Right forelimb (tissue), 1 donor: ENCODE data around the gene IRX1.

Source experiments
- DNase-seq: peaks from one replicate; pipeline ENCODE4 v3.0.0-alpha.2; 2018

The IRX1 gene

GRCh38 chr5:3595006-3595961 lies at the start of gene IRX1:
Gene IRX1 (plus strand): TSS chr5:3595832. CDS start chr5:3596106, 274 bp downstream.
- no peak for DNase-seq

GRCh38 chr5:3546028-3546427 lies 49.6 kb upstream of the IRX1 start:
- DNase-seq: no peak

DNA sequence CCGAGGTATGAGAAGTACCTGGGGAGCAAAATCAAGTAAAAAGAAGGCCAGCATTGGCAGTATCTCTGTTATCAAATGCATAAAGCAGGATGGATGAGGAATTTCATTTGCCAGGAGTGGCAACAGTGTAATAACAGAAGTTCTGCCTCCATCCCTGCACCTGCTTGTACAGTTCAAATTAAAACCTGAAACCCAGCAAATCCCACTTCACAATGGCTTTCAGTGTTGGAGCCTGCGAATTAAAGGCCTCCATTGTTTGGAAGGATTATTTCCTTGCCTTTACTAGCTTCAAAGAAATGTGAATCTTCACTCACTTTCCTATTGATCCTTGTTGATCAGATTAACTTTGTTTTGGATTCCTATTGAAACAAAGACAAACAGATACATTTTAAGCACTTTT lies 31.5 kb upstream of the IRX1 start:
- DNase-seq: no peak

DNA sequence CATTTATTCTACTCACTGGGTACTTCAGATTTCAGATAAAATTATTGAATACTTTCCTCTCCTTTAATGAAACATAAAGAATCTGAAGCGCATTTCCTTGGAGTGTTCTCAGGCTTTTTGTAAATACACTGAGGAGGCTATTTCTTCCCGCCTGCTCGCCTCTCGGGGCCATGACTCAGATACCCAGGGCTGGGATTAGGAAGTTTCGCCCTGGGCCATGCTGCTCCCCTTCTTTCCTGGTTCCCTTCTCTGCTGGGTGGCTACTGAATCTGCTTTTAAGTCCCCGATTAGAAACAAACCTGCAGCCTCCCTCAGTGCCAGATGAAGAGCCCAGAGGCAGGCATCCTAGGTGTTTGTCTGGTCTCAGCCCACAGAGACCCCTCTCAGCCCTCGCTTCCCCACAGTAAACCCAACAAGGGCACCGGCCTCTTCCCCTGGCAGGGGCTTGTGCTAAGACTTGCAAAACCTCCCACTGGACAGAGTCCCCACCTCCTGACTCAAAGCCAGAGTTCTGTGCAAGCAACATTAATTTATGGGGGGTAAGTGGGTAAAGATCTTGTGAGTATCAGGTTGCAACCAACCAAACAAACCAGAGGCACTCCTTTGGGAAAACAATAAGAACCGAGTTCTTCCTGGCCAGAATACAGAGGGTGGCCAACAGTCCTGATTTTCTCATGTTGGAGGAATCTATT lies 30.7 kb upstream of the IRX1 start:
- DNase-seq: no peak

GRCh38 chr5:3584724-3585531 lies 10.7 kb upstream of the IRX1 start:
- DNase-seq: no peak

- DNase-seq: no peak
Measured at GRCh38 chr5:3590161-3590966, 5.3 kb upstream of the IRX1 start.

DNA sequence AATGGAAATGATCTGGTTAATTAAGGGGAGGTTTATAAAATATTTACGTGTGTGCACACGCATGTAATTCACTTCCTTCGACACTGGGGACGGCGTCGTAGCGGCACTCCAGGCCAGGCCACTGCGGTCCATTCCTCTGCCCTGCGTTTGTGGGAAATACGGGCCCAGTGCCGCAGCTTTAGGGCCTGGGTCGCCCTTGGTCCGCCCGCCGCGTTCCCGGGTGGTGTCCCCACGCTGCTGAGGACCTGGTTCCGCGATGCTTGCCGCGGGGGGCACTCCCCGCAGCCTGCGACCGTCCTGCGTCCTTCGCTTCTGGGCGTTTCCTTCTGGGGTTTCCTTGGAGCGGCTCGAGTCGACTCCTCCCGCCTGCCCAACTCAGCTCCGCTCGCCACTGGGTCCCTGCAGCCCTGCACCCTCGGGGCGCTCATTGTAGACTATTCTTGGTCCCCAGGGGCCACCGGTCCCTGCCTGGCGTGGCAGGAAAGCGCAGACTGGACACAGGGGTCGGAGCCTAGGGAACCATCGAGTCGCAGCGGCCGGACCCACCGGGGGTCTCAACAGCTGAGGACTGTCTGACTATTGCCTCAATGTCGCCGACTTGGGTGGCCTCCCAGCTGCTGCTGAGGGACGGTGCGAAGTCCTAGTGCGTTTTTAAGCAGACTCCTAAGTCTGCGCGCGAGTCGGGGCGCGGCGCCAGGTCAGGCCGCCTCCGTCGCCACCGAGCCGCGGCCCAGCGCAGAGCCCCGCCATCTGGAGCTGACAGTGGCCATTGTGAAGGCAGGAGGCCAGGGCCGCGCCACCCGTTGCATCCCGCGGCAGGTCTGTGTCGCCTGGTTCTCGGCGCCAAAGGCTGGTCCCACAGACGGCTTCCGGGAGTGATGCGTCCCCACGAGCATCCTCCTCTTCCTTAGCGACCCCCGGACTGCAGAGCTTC lies 4.4 kb upstream of the IRX1 start:
- no peak for DNase-seq

- no peak for DNase-seq
Measured at GRCh38 chr5:3592298-3592697, 3.3 kb upstream of the IRX1 start.

DNA sequence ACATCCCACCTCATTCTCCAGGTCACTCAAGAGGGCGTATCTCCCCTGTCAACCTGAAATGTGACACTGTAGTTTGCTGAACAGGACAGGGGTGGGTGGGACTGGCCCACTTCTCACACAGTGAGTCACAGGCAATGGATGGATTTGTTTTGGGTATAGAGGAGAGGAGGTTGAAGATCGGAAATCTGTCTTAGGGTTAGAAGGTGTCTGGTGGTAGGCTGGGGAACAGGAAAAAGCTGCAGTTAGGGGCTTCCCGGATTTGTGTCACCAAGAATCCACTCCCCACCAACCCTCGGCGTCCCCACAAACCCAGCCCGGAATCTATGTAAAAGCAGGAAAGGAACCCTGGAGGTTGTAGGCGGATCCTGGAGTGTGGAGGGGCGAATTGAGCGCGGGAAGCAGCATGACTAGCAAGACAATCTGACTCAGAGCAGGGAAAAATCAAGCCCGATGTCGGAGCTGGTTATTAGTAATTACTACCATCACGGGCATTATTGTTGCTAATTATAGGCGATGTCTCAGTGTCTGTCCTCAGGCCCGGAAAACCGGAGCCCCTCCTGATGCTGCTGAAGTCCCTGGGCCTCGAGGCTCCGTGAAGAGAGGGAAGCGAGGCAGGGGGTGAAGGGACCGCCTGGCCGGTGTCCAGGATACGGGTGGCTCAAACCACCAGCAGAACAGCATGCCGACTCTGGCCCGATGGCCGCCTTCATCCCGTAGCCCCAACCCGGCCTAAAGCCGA lies 1.7 kb upstream of the IRX1 start:
- no peak for DNase-seq

DNA sequence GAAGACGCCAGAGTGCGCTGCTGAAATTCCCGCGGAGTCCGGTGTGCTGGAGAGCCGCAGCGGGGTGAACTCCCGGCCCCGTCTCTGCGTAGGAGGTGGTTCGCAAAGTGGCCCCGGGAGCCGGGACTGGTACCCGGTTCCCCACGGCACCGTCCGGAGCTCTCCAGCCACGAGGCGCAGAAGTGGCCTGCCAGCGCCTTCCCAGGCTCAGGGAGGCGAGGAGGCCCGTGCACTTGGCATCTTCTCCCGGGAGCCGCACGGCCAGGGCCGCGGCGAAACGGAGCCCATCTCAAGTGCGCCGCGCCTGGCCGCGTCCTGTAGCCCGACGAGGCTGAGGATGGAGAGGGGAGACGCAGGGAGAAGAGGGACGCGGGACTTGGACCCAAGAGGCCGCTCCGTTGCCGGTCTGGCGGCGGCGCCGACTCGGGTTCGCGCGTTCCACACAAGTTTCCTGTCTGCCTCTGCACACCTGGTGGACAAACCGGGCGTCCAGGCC lies 1.1 kb upstream of the IRX1 start:
- no peak for DNase-seq

DNA sequence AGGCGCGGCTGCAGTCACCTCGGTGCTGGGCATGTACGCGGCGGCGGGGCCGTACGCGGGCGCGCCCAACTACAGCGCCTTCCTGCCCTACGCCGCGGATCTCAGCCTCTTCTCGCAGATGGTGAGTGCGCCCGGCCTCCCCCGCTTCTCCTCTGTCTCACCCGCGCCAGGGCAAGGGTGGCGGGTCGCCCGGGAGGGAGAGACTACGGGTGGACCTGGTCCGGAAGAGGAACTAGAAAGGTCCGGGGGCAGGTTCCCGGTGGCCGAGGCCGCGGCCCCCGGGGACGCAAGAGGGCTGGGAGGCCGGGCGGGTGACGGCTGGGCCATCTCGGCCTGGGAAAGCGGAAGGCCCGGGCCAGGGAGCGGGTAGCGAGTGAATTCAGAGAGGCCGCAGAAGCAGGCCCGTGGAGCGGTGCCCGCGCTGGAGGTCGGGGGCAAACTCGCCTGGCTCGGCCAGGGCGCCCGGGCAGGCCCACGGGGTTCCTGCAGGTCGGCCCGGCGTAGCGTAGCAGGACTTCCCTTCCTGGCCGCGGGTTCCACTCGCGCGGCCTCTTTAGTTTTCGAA lies 711 bp downstream of the IRX1 start:
- no peak for DNase-seq

DNA sequence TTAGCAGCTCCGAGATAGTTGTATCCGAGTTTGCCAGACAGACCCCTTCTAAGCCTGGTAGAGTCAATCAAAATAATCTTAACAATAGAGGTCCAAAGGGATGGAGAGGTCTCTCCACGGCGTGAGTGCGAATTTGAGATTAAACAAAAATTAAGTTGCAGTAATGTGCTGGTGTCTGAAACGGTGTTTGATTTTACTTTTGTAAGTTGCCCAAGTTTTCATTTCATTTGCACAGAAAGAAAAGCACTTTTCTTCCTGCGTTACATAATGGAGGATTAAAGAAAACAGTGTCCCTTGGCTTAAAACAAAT lies 1.2 kb downstream of the IRX1 start:
- no peak for DNase-seq

DNA sequence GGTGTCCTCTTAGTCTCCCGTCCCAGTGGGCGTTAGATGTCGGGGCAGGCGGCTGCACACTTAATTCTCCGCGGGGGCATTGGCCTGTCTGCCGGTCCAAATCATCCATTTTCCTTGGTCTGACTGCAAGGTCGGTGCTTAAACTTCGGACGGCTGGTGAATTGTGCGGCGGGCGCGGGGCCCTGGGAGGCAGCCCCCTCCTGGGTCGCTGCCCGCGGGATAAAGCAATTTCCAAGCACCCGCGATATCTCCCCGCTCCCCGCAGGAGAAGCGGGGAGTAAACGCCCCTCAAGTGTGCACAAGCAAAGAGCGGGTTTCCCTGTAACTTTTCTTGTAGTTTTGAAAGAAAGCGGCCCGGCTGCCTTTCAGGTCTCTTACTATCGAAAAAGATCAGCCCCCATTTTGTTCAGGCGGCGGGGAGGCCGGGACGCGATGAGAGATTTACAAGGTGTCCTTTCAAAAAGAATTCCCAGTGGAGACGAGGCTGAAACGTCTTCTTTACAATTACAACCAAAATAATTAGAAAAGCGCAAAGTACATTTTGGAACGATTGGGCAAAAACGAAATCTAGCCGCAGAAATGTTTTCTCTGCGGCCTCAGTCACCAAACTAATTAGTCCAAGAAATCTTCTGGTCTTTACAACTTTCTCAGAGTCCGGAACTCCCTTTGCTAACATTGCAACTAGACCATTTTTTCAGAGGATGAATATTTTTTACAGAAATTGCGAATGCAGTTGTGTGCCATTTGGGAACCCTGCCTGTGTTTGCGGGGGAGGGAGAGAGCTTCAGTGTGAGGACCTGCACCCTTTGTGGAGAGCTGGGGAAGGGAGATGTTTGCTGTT lies 1.8 kb downstream of the IRX1 start:
- DNase-seq: no peak

DNA sequence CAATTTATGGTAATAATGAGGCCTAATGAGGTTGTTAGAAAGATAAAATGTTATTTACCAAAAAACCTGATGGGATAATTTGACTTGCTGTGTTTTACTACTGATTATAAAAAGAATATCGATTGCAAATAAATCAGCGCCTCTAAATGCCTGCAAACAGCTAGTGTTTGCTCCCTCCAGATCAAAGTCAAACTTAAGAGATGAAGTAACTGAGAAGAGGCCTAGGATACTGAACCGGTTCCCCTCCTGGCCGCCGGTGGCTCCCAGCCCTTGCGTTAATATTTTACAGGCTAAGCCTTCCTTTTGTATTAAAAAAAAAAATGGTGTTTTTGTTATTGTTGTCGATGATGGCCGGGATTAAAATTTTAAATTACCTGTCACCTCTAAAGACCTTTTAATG lies 2.6 kb downstream of the IRX1 start:
- no peak for DNase-seq

DNA sequence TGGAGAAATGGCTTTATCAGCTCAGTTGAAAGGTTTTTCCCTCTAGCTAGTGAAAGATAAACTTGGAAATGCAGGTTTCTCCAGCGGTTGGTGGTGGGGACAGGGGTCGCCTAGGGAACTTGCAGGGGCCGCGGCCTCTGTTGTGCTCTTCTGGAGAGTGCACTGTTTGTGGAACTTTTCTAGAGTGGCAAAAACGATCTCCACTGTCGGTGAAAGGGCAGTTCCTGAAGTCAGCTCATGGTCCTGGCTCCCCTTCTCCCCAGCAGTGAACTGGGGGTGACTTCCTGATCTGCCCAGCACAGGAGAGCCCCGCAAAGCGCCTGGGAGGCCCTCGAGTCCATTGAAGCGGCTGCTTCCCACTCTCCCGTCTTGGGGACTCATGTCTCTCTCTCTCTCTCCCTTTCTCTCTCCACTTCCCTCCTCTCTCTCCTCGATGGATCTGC lies 3.2 kb downstream of the IRX1 start:
- DNase-seq: no peak

GRCh38 chr5:3599226-3600105 lies 3.8 kb downstream of the IRX1 start:
- DNase-seq: no peak

GRCh38 chr5:3600106-3601060 lies 4.8 kb downstream of the IRX1 start:
- no peak for DNase-seq
